CD4-positive, alpha-beta T cell treated with Interleukin-21 for 1 hour (primary cell): ENCODE data around the gene CPNE4.
"Not testable (repeated sequence)": the region's sequence is repeated elsewhere in the genome, so short reads cannot be mapped to it uniquely, and the experiment has no call there.

Source experiments
- DNase-seq: peaks from one replicate; pipeline ENCODE4 v3.0.0-alpha.2; 2020

The CPNE4 gene

GRCh38 chr3:132034486-132035464 is at the start of gene CPNE4:
Gene CPNE4, minus strand, starts transcription at chr3:132035014.
- peak; percentile 45 for DNase-seq

GRCh38 chr3:132083583-132084279 is 48.9 kb upstream of the CPNE4 start:
- no peak for DNase-seq

- DNase-seq = no peak
Measured at GRCh38 chr3:132083159-132083558, 48.3 kb upstream of the CPNE4 start.

GRCh38 chr3:132079147-132079546 is 44.3 kb upstream of the CPNE4 start:
- DNase-seq = no peak

GRCh38 chr3:132073771-132074170 is 39.0 kb upstream of the CPNE4 start:
- no peak for DNase-seq

- no peak for DNase-seq
Measured at GRCh38 chr3:132071043-132071442, 36.2 kb upstream of the CPNE4 start.

- no peak for DNase-seq
Measured at GRCh38 chr3:132064114-132064513, 29.3 kb upstream of the CPNE4 start.

- no peak for DNase-seq
Measured at GRCh38 chr3:132062535-132062934, 27.7 kb upstream of the CPNE4 start.

- no peak for DNase-seq
Measured at GRCh38 chr3:132055872-132056271, 21.1 kb upstream of the CPNE4 start.

GRCh38 chr3:132047209-132047608 is 12.4 kb upstream of the CPNE4 start:
- DNase-seq = no peak

- not testable (repeated sequence) for DNase-seq
Measured at GRCh38 chr3:132044874-132045273, 10.1 kb upstream of the CPNE4 start.

GRCh38 chr3:132042681-132043080 is 7.9 kb upstream of the CPNE4 start:
- DNase-seq = no peak

- no peak for DNase-seq
Measured at GRCh38 chr3:132038198-132038825, 3.5 kb upstream of the CPNE4 start.

- no peak for DNase-seq
Measured at GRCh38 chr3:132037581-132037980, 2.8 kb upstream of the CPNE4 start.

GRCh38 chr3:132037056-132037455 is 2.2 kb upstream of the CPNE4 start:
- DNase-seq = no peak

GRCh38 chr3:132034097-132034485 is 723 bp downstream of the CPNE4 start:
- DNase-seq = no peak

GRCh38 chr3:132033471-132033870 is 1.3 kb downstream of the CPNE4 start:
- DNase-seq = no peak

- no peak for DNase-seq
Measured at GRCh38 chr3:132032959-132033358, 1.9 kb downstream of the CPNE4 start.

- peak; percentile 40 for DNase-seq
Measured at GRCh38 chr3:132029182-132029902, 5.5 kb downstream of the CPNE4 start.

- DNase-seq = no peak
Measured at GRCh38 chr3:132022914-132023313, 11.9 kb downstream of the CPNE4 start.

- DNase-seq = no peak
Measured at GRCh38 chr3:132020058-132020457, 14.8 kb downstream of the CPNE4 start.

- DNase-seq = no peak
Measured at GRCh38 chr3:132017137-132017536, 17.7 kb downstream of the CPNE4 start.
